Renal pelvis (tissue), 12 donors: ENCODE measurements around the gene TARDBP. TPM values are rescaled to one million over a fixed set of nuclear protein-coding genes. Genes with fewer than 3 reads are reported as not detected.
A peak's percentile ranks its signal among the peaks of the same experiment; 100 is the strongest.

Experiments used
- DNase-seq: peaks from one replicate; pipeline ENCODE4 v3.0.0-alpha.2; 2013
- long read RNA-seq, 16 experiments: transcript quantifications; one replicate each; lab custom pipeline, GENCODE V29; 2026
- polyA plus RNA-seq, 3 donors: library from polyadenylated mRNA; unstranded; fragments of 120-200 nt; gene quantifications; one replicate each; pipeline ENCODE4 v1.2.1, GENCODE V29; 2013; ENCODE audit not compliant: insufficient read length in 3 of 3

TARDBP gene
- polyA plus RNA-seq: 100 to 1,000 TPM; 295 to 340 (median 320) TPM
- long read RNA-seq, donor 1, full-length matches to known transcripts: 68 of 84 reads
- long read RNA-seq, donor 1, partial matches to known transcripts: 16 of 84 reads
- long read RNA-seq, donor 1, other reads (novel, unspliced or antisense): 0 of 84 reads
- long read RNA-seq, donor 2, full-length matches to known transcripts: 82 of 98 reads
- long read RNA-seq, donor 2, partial matches to known transcripts: 16 of 98 reads
- long read RNA-seq, donor 2, other reads (novel, unspliced or antisense): 0 of 98 reads
- long read RNA-seq, donor 3, full-length matches to known transcripts: 40 of 57 reads
- long read RNA-seq, donor 3, partial matches to known transcripts: 17 of 57 reads
- long read RNA-seq, donor 3, other reads (novel, unspliced or antisense): 0 of 57 reads
- long read RNA-seq, donor 4, full-length matches to known transcripts: 58 of 67 reads
- long read RNA-seq, donor 4, partial matches to known transcripts: 9 of 67 reads
- long read RNA-seq, donor 4, other reads (novel, unspliced or antisense): 0 of 67 reads
- long read RNA-seq, donor 5, full-length matches to known transcripts: 35 of 35 reads
- long read RNA-seq, donor 5, partial matches to known transcripts: 0 of 35 reads
- long read RNA-seq, donor 5, other reads (novel, unspliced or antisense): 0 of 35 reads
- long read RNA-seq, donor 6, full-length matches to known transcripts: 66 of 82 reads
- long read RNA-seq, donor 6, partial matches to known transcripts: 16 of 82 reads
- long read RNA-seq, donor 6, other reads (novel, unspliced or antisense): 0 of 82 reads
- long read RNA-seq, donor 7, full-length matches to known transcripts: 59 of 65 reads
- long read RNA-seq, donor 7, partial matches to known transcripts: 6 of 65 reads
- long read RNA-seq, donor 7, other reads (novel, unspliced or antisense): 0 of 65 reads
- long read RNA-seq, donor 8, full-length matches to known transcripts: 18 of 18 reads
- long read RNA-seq, donor 8, partial matches to known transcripts: 0 of 18 reads
- long read RNA-seq, donor 8, other reads (novel, unspliced or antisense): 0 of 18 reads
- long read RNA-seq, donor 9, full-length matches to known transcripts: 55 of 70 reads
- long read RNA-seq, donor 9, partial matches to known transcripts: 15 of 70 reads
- long read RNA-seq, donor 9, other reads (novel, unspliced or antisense): 0 of 70 reads
- long read RNA-seq, donor 10, full-length matches to known transcripts: 34 of 77 reads
- long read RNA-seq, donor 10, partial matches to known transcripts: 43 of 77 reads
- long read RNA-seq, donor 10, other reads (novel, unspliced or antisense): 0 of 77 reads
- long read RNA-seq, donor 11, full-length matches to known transcripts: 54 of 54 reads
- long read RNA-seq, donor 11, partial matches to known transcripts: 0 of 54 reads
- long read RNA-seq, donor 11, other reads (novel, unspliced or antisense): 0 of 54 reads
- long read RNA-seq, donor 12, full-length matches to known transcripts: 104 of 285 reads
- long read RNA-seq, donor 12, partial matches to known transcripts: 181 of 285 reads
- long read RNA-seq, donor 12, other reads (novel, unspliced or antisense): 0 of 285 reads
- long read RNA-seq, donor 13, full-length matches to known transcripts: 31 of 36 reads
- long read RNA-seq, donor 13, partial matches to known transcripts: 5 of 36 reads
- long read RNA-seq, donor 13, other reads (novel, unspliced or antisense): 0 of 36 reads
- long read RNA-seq, donor 14: 0 reads
- long read RNA-seq, donor 15, full-length matches to known transcripts: 61 of 68 reads
- long read RNA-seq, donor 15, partial matches to known transcripts: 7 of 68 reads
- long read RNA-seq, donor 15, other reads (novel, unspliced or antisense): 0 of 68 reads
- long read RNA-seq, donor 16, full-length matches to known transcripts: 80 of 99 reads
- long read RNA-seq, donor 16, partial matches to known transcripts: 19 of 99 reads
- long read RNA-seq, donor 16, other reads (novel, unspliced or antisense): 0 of 99 reads

DNA sequence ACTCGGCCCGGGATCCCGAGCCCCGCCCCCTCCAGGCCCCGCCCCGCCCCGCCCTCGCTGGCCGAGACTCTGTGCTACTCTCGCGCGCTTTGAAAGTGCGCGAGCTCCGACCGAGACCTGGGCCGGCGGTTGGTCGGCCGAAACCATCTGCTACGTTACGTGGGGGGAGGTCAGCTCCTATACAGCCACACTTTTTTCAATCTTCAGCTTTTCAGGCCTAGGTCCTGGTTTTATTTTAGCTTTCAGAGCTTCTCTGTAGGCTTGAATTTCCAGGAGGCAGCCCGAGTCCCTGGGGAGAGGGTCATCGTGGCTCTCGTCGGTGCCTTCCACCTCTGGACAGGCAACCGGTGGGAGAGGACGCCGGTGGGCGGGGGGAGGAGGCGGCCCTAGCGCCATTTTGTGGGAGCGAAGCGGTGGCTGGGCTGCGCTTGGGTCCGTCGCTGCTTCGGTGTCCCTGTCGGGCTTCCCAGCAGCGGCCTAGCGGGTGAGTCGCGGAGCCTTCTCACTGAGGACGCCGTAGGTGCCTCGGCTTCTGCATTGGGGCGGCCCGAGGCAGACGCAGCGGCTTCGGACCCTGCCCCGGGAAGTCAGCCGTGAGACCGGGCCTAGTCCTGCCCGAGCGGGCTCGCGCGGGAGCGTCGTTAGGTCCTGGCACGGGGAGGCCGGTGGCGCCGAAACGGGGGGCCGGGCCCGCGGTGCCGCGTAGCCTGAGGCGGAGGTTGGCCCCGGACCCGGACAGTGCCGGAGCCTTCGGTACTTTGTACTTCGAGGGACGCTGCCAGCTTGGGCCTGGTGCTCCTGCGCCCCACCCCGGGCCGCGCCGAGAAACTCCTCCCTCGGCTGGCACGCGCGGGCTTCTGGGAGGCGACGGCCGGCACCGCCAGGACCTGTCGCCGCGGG lies at the start of gene TARDBP:
TARDBP (plus strand) TSS at position 395 of the 900 bp plus-strand sequence. CDS start 1,074 bp downstream, outside the sequence.
- DNase-seq: peak; percentile 91

- no peak for DNase-seq
Observed at GRCh38 chr1:10965546-10966226, 46.8 kb upstream of the TARDBP start.

DNA sequence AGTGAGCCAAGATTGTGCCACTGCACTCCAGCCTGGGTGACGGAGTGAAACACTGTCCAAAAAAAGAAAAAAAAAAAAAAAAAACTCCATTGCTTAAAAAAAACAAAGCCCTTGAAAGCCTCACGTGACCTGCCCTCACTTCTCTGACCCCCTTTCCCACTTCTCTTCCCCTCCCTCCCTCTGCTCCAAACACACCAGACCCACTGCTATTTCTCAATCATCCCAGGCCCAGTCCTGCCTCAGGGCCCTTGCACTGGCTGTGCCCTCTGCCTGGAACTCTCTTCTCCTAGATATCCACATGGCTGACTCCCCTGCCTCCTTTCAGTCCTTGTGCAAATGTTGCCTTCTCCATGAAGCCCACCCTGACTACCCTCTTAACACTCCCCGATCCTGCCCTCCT lies 45.4 kb upstream of the TARDBP start:
- DNase-seq: no peak

GRCh38 chr1:10968411-10968826 lies 44.0 kb upstream of the TARDBP start:
- DNase-seq: no peak

- no peak for DNase-seq
Observed at GRCh38 chr1:10969267-10969970, 43.0 kb upstream of the TARDBP start.

- DNase-seq: no peak
Observed at GRCh38 chr1:10969971-10970332, 42.5 kb upstream of the TARDBP start.

GRCh38 chr1:10973552-10973951 lies 38.9 kb upstream of the TARDBP start:
- DNase-seq: no peak

DNA sequence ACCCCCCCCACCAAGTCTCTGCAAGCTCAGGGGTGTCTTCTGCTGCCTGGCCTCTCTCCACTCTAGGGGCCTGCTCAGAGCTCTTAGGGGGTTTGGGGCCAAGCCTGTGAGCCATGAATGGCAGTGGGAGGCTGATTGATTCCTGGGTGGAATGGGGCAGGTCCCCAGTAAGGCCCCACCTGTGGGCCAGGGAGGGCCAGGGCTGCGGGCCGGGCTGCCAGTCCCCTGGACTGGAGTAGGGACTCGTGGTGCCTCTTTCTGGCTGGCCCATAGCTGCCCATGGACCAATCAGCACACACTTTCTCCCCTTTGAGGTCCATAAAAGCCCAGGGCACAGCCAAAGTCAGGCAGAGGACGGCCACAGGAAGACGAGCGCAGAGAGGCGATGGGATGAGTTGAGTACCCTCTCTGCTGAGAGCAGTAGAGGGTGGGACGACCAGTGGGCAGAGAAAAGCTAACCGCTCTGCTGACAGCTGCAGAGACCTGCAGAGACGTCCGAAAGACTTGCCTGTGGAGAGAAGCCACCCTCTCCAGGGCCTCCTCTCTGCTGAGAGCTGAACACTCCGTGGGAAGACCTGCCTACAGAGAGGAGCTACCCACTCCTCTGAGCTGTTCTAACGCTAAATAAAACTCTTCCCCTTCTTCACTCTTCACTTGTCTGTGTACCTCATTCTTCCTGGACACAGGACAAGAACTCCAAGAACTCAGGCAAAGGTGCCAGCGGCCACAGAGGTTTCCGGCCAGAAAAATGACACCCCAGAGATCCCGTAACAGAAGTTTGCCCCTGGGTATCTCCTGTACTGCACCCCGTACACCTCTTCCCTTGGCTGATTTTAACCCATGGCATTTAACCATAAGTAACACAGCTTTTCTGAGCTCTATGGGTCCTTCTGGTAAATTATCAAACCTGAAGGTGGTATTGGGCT lies 38.2 kb upstream of the TARDBP start:
- DNase-seq: no peak

DNA sequence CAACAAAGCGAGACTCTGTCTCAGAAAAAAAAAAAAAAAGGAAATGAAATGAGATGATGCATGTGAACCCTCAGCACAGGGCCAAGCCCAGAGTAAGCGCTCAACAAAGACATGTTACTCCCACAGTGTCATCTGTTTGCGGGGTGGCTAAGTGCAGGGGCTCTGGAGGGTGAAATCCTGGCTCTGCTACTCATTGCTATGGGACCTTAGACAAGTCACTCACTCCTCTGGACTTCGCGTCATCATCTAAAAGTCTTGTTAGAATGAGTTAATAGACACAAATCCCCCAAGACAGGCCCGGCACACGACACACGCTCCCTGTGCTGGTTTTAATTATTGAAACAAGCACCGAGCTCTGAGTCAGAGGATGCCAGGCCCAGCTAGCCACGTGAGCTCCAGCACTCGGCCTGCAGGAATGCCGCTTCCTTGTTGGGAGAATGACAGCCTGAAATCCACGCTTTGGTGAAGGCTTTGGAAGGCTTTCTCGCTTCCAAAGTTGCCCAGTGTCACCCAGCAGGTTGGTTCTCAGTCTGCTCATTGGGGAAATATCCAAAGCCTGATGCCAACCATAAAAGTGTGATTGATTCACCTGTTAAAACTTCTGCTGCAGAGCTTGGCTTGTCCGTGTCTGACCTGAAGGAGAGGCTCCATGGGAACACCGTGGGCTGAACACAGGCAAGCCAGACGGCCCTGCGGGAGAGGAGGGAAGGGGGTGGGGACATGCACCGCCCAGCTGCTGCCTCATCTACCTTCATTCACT lies 36.7 kb upstream of the TARDBP start:
- no peak for DNase-seq

GRCh38 chr1:10978719-10979118 lies 33.7 kb upstream of the TARDBP start:
- DNase-seq: no peak

DNA sequence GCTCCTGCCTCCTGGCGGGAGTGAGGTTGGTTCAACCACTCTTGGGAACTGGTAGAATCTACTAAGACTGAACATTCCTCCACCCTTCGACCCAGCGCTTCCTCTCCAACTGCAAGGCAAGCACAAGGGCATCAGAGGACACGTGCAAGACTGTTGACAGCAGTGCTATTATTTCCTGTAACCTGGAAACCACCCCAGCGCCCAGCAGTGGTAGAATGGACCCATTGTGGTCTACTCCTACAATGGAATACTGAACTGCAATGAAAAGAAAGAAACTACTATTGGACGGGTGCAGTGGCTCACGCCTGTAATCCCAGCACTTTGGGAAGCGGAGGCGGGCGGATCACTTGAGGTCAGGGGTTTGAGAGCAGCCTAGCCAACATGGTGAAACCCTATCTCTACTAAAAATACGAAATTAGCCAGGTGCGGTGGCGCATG lies 33.0 kb upstream of the TARDBP start:
- no peak for DNase-seq

- peak; percentile 42 for DNase-seq
Observed at GRCh38 chr1:10980094-10980577, 32.3 kb upstream of the TARDBP start.

DNA sequence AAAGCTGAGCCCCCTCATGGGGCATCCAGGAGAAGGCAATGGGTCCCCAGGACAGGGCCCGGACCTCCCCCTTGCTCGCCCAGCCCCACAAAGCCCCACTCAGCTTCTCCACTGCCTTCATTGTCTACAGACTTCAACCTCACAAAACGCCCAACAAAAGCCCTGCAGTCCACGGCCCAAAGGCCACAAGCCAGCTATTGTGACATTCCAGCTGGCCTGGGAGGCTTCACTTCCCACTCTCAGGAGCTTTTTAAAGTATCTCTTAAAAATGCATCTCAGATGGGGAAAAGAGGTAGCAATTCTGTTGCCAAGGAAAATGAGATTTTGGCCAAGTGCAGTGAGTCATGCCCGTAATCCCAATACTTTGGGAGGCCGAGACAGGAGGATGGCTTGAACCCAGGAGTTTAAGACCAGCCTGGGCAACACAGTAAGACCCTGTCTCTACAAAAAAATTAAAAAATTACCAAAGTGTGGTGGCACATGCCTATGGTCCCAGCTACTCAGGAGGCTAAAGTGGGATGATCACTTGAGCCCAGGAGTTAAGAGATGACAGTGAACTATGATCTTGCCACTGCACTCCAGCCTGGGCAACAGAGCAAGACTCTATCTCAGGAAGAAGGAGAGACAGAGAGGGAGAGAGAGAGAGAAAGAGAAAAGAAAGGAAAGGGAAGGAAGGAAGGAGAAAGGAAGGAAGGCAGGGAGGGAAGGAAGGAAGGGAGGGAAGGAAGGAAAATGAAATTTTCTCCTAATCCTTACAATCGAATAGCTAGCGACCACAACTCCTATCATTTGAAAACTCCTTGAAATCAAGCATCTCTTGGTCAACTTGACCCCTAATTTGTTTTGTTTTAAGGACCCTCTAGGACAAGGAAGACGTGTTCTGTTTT lies 31.4 kb upstream of the TARDBP start:
- DNase-seq: no peak

- no peak for DNase-seq
Observed at GRCh38 chr1:10986525-10986890, 25.9 kb upstream of the TARDBP start.
